Embryonic facial prominence (tissue), 1 donor: ENCODE results near the gene GID8.

Source experiments
- DNase-seq: peaks from one replicate; pipeline ENCODE4 v3.0.0-alpha.2; 2016; ENCODE audit errors: extremely low spot score

The GID8 gene

DNA sequence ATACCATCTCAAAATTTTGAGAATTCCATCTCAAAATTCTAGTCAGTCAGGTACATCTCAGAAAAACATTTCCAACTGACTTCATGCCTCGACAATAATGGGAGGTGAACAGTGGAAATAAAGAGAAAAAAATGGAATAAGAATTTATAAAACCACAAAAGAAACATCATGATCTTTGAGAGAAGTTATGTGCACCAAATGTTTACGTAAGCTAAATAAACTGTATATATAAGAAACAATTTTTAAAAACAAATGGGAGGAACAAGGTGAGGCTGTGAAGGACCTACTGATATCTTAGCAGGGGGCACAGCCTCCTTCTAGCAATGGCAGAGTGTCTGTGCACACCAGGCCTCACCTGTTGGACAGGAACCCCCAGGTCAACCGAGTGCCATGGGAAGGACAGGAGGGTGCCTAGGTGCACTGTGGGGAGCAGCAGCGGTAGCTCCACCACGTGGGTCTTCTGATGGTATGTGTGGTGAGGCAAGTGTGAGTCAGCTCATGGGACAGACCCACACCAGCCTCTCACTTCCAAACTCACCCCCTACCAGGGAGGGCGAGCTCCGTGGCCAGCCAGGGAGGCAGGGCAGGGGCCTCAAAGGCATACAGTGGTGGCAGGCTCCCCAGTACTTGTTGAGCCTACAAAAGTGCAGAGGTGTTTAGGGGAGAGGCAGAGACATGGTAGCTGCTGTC, 34.9 kb upstream of the GID8 start:
- DNase-seq, result no peak

- no peak for DNase-seq
Observed at GRCh38 chr20:62905536-62906117, 32.3 kb upstream of the GID8 start.

GRCh38 chr20:62906209-62906608, 31.7 kb upstream of the GID8 start:
- no peak for DNase-seq

- no peak for DNase-seq
Observed at GRCh38 chr20:62906647-62907375, 31.1 kb upstream of the GID8 start.

GRCh38 chr20:62907384-62908317, 30.3 kb upstream of the GID8 start:
- DNase-seq, result no peak

GRCh38 chr20:62908971-62909791, 28.8 kb upstream of the GID8 start:
- DNase-seq, result no peak

GRCh38 chr20:62910217-62910766, 27.7 kb upstream of the GID8 start:
- no peak for DNase-seq

- DNase-seq, result no peak
Observed at GRCh38 chr20:62910777-62911497, 27.0 kb upstream of the GID8 start.

- DNase-seq, result no peak
Observed at GRCh38 chr20:62911701-62912280, 26.2 kb upstream of the GID8 start.

GRCh38 chr20:62913043-62913630, 24.8 kb upstream of the GID8 start:
- DNase-seq, result no peak

- no peak for DNase-seq
Observed at GRCh38 chr20:62914436-62914835, 23.5 kb upstream of the GID8 start.

DNA sequence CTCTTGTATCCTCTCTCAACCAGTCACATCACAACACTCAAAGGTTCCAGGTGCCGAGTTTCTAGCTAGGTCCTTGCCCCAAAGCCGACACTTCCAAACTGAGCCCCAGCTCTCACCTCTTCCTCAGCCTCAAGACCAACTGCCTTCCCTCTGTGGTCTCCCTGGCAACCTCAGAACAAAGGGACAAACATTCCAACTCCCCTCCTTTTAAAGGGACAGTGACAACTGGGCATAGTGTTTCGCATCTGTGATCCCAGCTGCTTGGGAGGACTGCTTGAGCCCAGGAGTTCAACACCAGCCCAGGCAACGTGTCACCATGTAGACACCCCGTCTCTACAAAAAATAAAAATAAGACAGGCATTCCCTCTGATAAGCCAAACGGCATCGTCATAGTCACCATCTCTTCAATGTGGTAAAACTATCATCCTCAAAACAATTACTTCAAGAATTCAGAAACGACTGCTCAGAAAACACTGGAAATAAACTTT, 22.9 kb upstream of the GID8 start:
- DNase-seq, result no peak

DNA sequence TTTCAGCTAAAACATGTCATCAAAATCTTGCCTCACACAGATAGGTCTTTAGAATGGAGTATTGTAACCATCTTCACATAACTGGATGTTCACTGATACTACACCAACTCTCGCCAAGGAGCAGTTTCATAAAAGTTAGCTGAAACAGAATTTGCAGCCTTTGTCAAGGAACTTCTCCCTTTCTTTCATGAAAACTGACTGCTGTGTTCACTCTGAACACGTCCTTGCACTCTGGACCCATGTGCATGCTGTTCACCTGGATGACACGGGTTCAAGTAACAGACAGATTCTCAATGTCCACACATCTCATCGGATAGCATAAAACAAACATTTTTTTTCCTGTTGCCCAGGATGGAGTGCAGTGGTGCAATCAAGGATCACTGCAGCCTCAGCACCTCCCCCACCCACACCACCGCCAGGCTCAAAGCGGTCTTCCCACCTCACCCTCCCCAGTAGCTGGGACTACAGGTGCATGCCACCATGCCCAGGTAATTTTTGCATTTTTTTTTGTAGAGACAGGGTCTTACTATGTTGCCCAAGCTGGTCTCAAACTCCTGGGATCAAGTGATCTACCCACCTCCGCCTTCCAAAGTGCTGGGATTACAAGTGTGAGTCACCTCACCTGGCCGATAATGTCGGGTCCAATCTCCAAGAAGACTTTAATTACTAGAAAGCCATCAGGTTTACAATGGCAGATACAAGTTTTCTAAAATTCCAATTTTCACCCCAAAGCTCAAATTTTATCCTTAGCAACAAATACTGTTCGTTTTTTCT, 21.1 kb upstream of the GID8 start:
- no peak for DNase-seq

DNA sequence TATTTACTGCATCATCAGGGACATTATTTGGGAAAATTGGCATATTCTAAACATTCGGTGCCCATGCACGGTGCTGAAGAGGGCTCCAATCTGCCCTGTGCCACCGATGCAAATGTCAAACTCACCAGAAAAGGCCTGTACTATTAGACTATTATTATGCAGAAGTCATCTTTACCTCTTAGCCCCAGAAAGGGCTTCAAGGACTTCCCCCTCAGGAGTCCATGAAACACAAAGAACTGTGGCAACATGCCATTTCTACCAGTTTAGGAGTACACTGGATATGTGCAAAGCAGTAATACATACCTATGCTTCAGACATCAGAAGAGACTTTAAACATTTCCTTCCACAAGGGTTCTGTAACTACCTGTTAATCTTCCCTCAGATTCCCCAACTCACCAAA, 20.2 kb upstream of the GID8 start:
- DNase-seq, result no peak

- no peak for DNase-seq
Observed at GRCh38 chr20:62918147-62918546, 19.8 kb upstream of the GID8 start.

GRCh38 chr20:62918831-62919230, 19.1 kb upstream of the GID8 start:
- DNase-seq, result no peak

GRCh38 chr20:62920039-62920645, 17.8 kb upstream of the GID8 start:
- DNase-seq, result no peak

GRCh38 chr20:62921119-62921687, 16.7 kb upstream of the GID8 start:
- no peak for DNase-seq
